ENCODE measurements around the gene PORCN. TPM values are rescaled to one million over a fixed set of nuclear protein-coding genes. Genes with fewer than 3 reads are reported as not detected.

The PORCN gene
- total RNA-seq, 4 donors from 2014 or later: 8.4 to 16.9 (median 14.1) TPM

GRCh38 chrX:48467281-48467761 lies 41.5 kb upstream of the PORCN start:
- ATAC-seq (ENCODE audit: low FRiP score) (no peak), DNase-seq (ENCODE audit: low spot score) (no peak)
- no peak for TF ChIP-seq CTCF (IDR thresholded peaks at IDR 0.05)

GRCh38 chrX:48468247-48468671 lies 40.5 kb upstream of the PORCN start:
- no peak for DNase-seq (ENCODE audit: low spot score)
- no peak for ATAC-seq (ENCODE audit: low FRiP score)
- no peak for TF ChIP-seq CTCF (IDR thresholded peaks at IDR 0.05)

GRCh38 chrX:48468693-48469691 lies 39.8 kb upstream of the PORCN start:
- no peak for DNase-seq (ENCODE audit: low spot score)
- no peak for TF ChIP-seq CTCF (IDR thresholded peaks at IDR 0.05)

GRCh38 chrX:48470110-48470832 lies 38.5 kb upstream of the PORCN start, which contains the start of gene SLC38A5:
TSS of gene SLC38A5 (minus strand) at chrX:48470260. CDS start at chrX:48467924, 2,336 bp downstream.
- ATAC-seq (ENCODE audit: low FRiP score): no peak
- no peak for DNase-seq (ENCODE audit: low spot score)
- TF ChIP-seq CTCF (IDR thresholded peaks at IDR 0.05): no peak

More at GRCh38 chrX:48468693-48469691, 39.8 kb upstream of the PORCN start:
- no peak for ATAC-seq (ENCODE audit: low FRiP score)

GRCh38 chrX:48470833-48471118 lies 38.0 kb upstream of the PORCN start:
- no peak for ATAC-seq (ENCODE audit: low FRiP score)
- no peak for DNase-seq (ENCODE audit: low spot score)
- no peak for TF ChIP-seq CTCF (IDR thresholded peaks at IDR 0.05)

GRCh38 chrX:48471504-48471903 lies 37.3 kb upstream of the PORCN start:
- DNase-seq (ENCODE audit: low spot score) (no peak), ATAC-seq (ENCODE audit: low FRiP score) (no peak)
- TF ChIP-seq CTCF (IDR thresholded peaks at IDR 0.05): no peak
